Epidermal melanocyte (primary cell): ENCODE measurements around the gene E2F4.

Source experiments
- DNase-seq: peaks from one replicate; pipeline ENCODE4 v3.0.0; 2011; ENCODE audit warnings: low spot score; ENCODE audit not compliant: insufficient read length

The E2F4 gene

GRCh38 chr16:67157892-67158635 lies 33.9 kb upstream of the E2F4 start:
- no peak for DNase-seq

- DNase-seq: no peak
Observed at GRCh38 chr16:67158637-67159600, 33.0 kb upstream of the E2F4 start.

GRCh38 chr16:67161595-67162058 lies 30.3 kb upstream of the E2F4 start:
- DNase-seq: no peak

GRCh38 chr16:67162506-67163163 lies 29.3 kb upstream of the E2F4 start:
- no peak for DNase-seq

- no peak for DNase-seq
Observed at GRCh38 chr16:67163164-67163998, 28.6 kb upstream of the E2F4 start.

- DNase-seq: no peak
Observed at GRCh38 chr16:67163999-67164558, 27.9 kb upstream of the E2F4 start.

GRCh38 chr16:67164599-67165061 lies 27.3 kb upstream of the E2F4 start, which contains the start of gene HSF4:
Gene HSF4 (plus strand): TSS chr16:67164745. CDS start chr16:67164812, 67 bp downstream.
- peak; percentile 90 for DNase-seq

GRCh38 chr16:67165121-67166078 lies 26.6 kb upstream of the E2F4 start:
- no peak for DNase-seq

- DNase-seq: no peak
Observed at GRCh38 chr16:67166110-67166547, 25.8 kb upstream of the E2F4 start.

- DNase-seq: no peak
Observed at GRCh38 chr16:67166598-67167168, 25.3 kb upstream of the E2F4 start.

- no peak for DNase-seq
Observed at GRCh38 chr16:67167588-67167987, 24.4 kb upstream of the E2F4 start.

- DNase-seq: no peak
Observed at GRCh38 chr16:67169011-67169451, 22.9 kb upstream of the E2F4 start.

GRCh38 chr16:67169642-67170167 lies 22.2 kb upstream of the E2F4 start:
- no peak for DNase-seq

- DNase-seq: peak; percentile 92
Observed at GRCh38 chr16:67170168-67170948, 21.6 kb upstream of the E2F4 start, which contains the start of gene NOL3. Gene NOL3 (plus strand): TSS chr16:67170538.

GRCh38 chr16:67170949-67171649 lies 20.9 kb upstream of the E2F4 start:
- DNase-seq: no peak

- DNase-seq: no peak
Observed at GRCh38 chr16:67173323-67173722, 18.6 kb upstream of the E2F4 start.
